CD4-positive, alpha-beta T cell treated with Interleukin-1 beta for 1 hour (primary cell): ENCODE data around the gene ASPDH.
"Not testable (repeated sequence)": the region's sequence is repeated elsewhere in the genome, so short reads cannot be mapped to it uniquely, and the experiment has no call there.

ENCODE experiments used
- DNase-seq, 2 donors: peaks; one replicate each; pipeline ENCODE4 v3.0.0-alpha.2; 2020 to 2022

The ASPDH gene

DNA sequence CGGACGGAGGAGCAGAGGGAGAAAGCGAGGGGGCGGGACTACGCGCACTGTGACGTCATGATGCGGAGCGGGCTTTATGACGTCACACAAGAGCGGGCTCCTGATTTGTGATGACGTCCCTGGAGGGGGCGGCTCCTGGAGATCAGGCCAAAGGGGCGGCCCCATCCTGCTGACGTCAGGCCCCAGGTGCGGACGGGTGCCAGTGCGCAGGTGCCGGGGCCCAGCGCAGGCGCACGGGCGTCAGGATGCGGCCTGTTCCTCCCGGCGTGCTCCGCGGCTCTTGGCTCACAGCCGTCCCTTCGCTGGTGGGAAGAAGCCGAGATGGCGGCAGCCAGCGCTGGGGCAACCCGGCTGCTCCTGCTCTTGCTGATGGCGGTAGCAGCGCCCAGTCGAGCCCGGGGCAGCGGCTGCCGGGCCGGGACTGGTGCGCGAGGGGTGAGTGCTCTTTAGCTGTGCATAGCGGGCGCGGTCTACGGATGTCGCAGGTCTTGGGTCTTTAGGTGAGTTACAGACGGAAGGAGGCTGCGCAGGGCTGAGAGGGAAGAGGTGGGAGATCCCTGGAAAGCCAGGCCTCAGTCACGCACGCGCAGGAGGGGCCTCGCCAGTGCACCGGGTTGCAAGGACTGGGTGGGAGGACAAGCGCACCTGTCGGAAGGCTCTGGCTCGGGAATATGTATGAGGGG is 37.3 kb downstream of the ASPDH start, which contains the start of the genes EMC10 and GARIN5A:
Gene EMC10 (plus strand): TSS at position 284 of the 683 bp plus-strand sequence. CDS start 38 bp downstream, at position 322.
Gene GARIN5A (minus strand): TSS at position 625 of the 683 bp plus-strand sequence. CDS start 460 bp downstream, at position 165.
- peak; percentile 97 for DNase-seq

DNA sequence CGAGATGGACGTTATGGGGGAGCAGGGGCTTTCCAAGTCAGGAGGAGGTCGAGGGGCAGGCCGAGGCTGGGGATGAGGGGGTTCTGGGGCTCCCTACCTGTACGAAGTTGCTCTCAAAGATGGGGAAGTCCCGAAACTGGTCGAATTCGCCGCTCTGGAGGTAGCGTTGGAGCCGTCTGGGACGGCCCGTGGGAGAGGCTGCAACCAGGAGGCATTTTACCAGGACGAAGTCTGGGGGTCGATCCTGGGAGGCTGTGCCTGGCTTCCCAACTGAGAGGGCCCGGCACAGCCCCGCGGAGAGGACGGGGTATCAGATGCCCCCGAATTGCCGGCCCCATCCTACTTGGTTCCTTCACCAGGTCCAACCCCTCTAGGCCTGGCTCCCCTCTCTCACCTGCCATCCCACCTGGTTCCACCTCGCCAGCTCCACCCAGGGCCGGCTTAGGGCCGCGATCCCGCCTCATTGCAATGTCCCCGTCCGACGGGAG is 37.9 kb downstream of the ASPDH start:
- DNase-seq = no peak

DNA sequence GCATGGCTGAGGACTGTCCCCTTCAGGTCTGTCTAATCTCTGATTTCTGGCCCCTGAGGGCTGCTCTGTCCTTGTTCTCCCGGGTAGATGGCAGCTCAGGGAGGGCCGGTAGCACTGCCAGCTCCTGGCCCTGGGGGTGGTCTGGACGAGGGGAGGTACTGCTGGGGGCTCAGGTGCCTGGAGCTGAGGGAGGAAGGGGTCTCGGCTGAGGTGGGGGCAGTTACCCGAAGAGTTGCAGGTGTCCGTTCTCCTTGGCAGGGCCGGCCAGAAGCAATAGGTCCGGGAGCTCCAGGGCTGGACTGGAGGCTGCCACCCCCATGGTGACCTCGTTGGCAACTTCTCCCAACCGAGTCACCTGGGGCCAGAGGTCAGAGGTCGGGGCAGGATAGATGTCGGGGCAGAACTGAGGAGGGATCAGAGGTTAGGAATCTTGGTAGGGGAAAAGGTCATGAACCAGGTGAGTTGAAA is 38.6 kb downstream of the ASPDH start:
- DNase-seq = no peak

- not testable (repeated sequence) for DNase-seq
Observed at GRCh38 chr19:50473336-50473735, 40.4 kb downstream of the ASPDH start.

GRCh38 chr19:50468818-50469217 is 44.9 kb downstream of the ASPDH start:
- no peak for DNase-seq

- DNase-seq = no peak
Observed at GRCh38 chr19:50467566-50467965, 46.1 kb downstream of the ASPDH start.

GRCh38 chr19:50466706-50467039 is 47.0 kb downstream of the ASPDH start:
- no peak for DNase-seq

- DNase-seq = no peak
Observed at GRCh38 chr19:50465986-50466705, 47.6 kb downstream of the ASPDH start.

- no peak for DNase-seq
Observed at GRCh38 chr19:50465000-50465399, 48.7 kb downstream of the ASPDH start.

- no peak for DNase-seq
Observed at GRCh38 chr19:50464348-50464747, 49.4 kb downstream of the ASPDH start.

DNA sequence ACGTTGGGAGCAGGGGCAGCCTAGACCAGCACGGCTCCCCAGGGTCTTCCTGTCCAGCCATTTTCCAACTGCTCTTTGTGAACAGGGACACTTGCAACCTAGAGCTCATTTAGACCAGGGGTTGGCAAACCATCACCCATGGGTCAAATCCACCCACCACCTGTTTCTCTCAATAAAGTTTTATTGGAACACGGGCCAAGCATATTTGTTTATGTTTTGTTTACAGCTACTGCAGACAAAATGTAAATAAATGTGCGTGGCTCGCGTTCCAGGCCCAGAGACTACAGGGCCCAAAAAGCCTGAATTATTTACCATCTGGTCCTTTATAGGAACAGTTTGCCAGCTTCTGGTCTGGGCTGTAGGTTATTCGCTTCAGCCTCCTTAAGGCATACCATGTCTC is 50.7 kb downstream of the ASPDH start:
- no peak for DNase-seq
